Activated T-helper 9 cell treated with anti-CD3 and anti-CD28 coated beads, Interleukin-2, amount 50 U/mL, for 16 hours (primary cell): Measurements from ENCODE around the gene ZGPAT.
A peak's percentile ranks its signal among the peaks of the same experiment; 100 is the strongest.

Experiments used
- DNase-seq: peaks from one replicate; pipeline ENCODE4 v3.0.0-alpha.2; 2020; ENCODE audit warnings: low read depth

ZGPAT gene

GRCh38 chr20:63692436-63693082 is 15.3 kb upstream of the ZGPAT start:
- no peak for DNase-seq

GRCh38 chr20:63693083-63693732 is 14.6 kb upstream of the ZGPAT start:
- no peak for DNase-seq

GRCh38 chr20:63693733-63694583 is 13.9 kb upstream of the ZGPAT start:
- no peak for DNase-seq

GRCh38 chr20:63694584-63695423 is 13.0 kb upstream of the ZGPAT start:
- DNase-seq: no peak

GRCh38 chr20:63695424-63696305 is 12.2 kb upstream of the ZGPAT start:
- no peak for DNase-seq

- no peak for DNase-seq
Observed at GRCh38 chr20:63696306-63696627, 11.6 kb upstream of the ZGPAT start.

- DNase-seq: no peak
Observed at GRCh38 chr20:63696628-63697356, 11.0 kb upstream of the ZGPAT start, which contains the start of gene TNFRSF6B. TNFRSF6B (plus strand) TSS chr20:63696652; CDS start chr20:63696768, 116 bp downstream.

GRCh38 chr20:63697357-63697867 is 10.4 kb upstream of the ZGPAT start:
- no peak for DNase-seq

GRCh38 chr20:63697868-63698545 is 9.8 kb upstream of the ZGPAT start:
- no peak for DNase-seq

GRCh38 chr20:63698739-63699465 is 8.9 kb upstream of the ZGPAT start:
- peak; percentile 57 for DNase-seq

GRCh38 chr20:63699466-63700198 is 8.2 kb upstream of the ZGPAT start:
- no peak for DNase-seq

GRCh38 chr20:63700199-63701050 is 7.4 kb upstream of the ZGPAT start:
- no peak for DNase-seq

- no peak for DNase-seq
Observed at GRCh38 chr20:63701051-63701328, 6.8 kb upstream of the ZGPAT start.

GRCh38 chr20:63701329-63702035 is 6.4 kb upstream of the ZGPAT start:
- no peak for DNase-seq

- DNase-seq: no peak
Observed at GRCh38 chr20:63702036-63702665, 5.7 kb upstream of the ZGPAT start.

GRCh38 chr20:63702751-63703470 is 4.9 kb upstream of the ZGPAT start:
- no peak for DNase-seq
